ENCODE results near the gene MYO16. TPM values are rescaled to one million over a fixed set of nuclear protein-coding genes. Genes with fewer than 3 reads are reported as not detected.

MYO16 gene
- total and polyA plus RNA-seq, 8 donors: 1.1 to 2.5 (median 1.7) TPM

- intact Hi-C loops (cut with DNase I): no loop called here
- H3K4me1 ChIP-seq: no peaks in the 10 kb centered on the region
- DNase-seq: no peak
- no peaks in the 10 kb centered on the region for H3K36me3 ChIP-seq
- peaks cover 0 to 19% of the 10 kb centered on the region in 2 donors for H3K9me3 ChIP-seq
- H3K27me3 ChIP-seq: no peaks in the 10 kb centered on the region
- no peak overlapping the region for H3K27ac ChIP-seq
- TF ChIP-seq CTCF (IDR thresholded peaks at IDR 0.05): no peak
- no peak for ATAC-seq
- H3K4me3 ChIP-seq: no peak overlapping the region
These were observed 201.5 kb downstream of the MYO16 start for GRCh38 chr13:108830916-108831315.

GRCh38 chr13:108833531-108833930, 204.1 kb downstream of the MYO16 start:
- Histone ChIP-seq H3K4me1 (no peaks in the 10 kb centered on the region), H3K27ac (no peak overlapping the region), H3K9me3 (peaks cover 0 to 9% of the 10 kb centered on the region in 2 donors), H3K4me3 (no peak overlapping the region), H3K27me3 (no peaks in the 10 kb centered on the region), H3K36me3 (no peaks in the 10 kb centered on the region)
- no peak for DNase-seq
- no peak for TF ChIP-seq CTCF (IDR thresholded peaks at IDR 0.05)
- intact Hi-C loops (cut with DNase I): no loop called here
- ATAC-seq: no peak

GRCh38 chr13:108834193-108834592, 204.8 kb downstream of the MYO16 start:
- Histone ChIP-seq H3K27me3 (no peaks in the 10 kb centered on the region), H3K9me3 (peaks cover 0 to 3% of the 10 kb centered on the region in 2 donors), H3K4me1 (no peaks in the 10 kb centered on the region), H3K27ac (no peak overlapping the region), H3K36me3 (no peaks in the 10 kb centered on the region), H3K4me3 (no peak overlapping the region)
- no peak for DNase-seq
- no peak for TF ChIP-seq CTCF (IDR thresholded peaks at IDR 0.05)
- no peak for ATAC-seq
- intact Hi-C loops (cut with DNase I): no loop called here

- DNase-seq (no peak), ATAC-seq (no peak)
- Histone ChIP-seq H3K4me3 (no peak overlapping the region), H3K36me3 (no peaks in the 10 kb centered on the region), H3K9me3 (no peaks in the 10 kb centered on the region), H3K27ac (no peak overlapping the region), H3K4me1 (no peaks in the 10 kb centered on the region), H3K27me3 (no peaks in the 10 kb centered on the region)
- no peak for TF ChIP-seq CTCF (IDR thresholded peaks at IDR 0.05)
- intact Hi-C loops (cut with DNase I): no loop called here
These were observed 205.7 kb downstream of the MYO16 start for GRCh38 chr13:108835083-108835482.

- Histone ChIP-seq H3K27ac (no peak overlapping the region), H3K9me3 (no peaks in the 10 kb centered on the region), H3K4me3 (no peak overlapping the region), H3K27me3 (no peaks in the 10 kb centered on the region), H3K4me1 (no peaks in the 10 kb centered on the region), H3K36me3 (no peaks in the 10 kb centered on the region)
- no peak for TF ChIP-seq CTCF (IDR thresholded peaks at IDR 0.05)
- DNase-seq: no peak
- intact Hi-C loops (cut with DNase I): no loop called here
- ATAC-seq: no peak
These were observed 221.3 kb downstream of the MYO16 start for GRCh38 chr13:108850691-108851090.

All from left lung (tissue), 10 donors.